Mesenchymal stem cell (in vitro differentiated cells and primary cell): ENCODE data around the gene HDGFL2.

Experiments used
- DNase-seq: peaks from one replicate; pipeline ENCODE4 v3.0.0-alpha.2; 2013
- H2AFZ ChIP-seq: one replicate; pipeline ENCODE4 v1.6.1; 2013; ENCODE audit warnings: low read depth, mild to moderate bottlenecking, control low read depth, inconsistent platforms, low read length, moderate library complexity
- H2AK5ac ChIP-seq: 2 replicates; pipeline ENCODE4 v1.6.1; 2013; ENCODE audit warnings: low read length, moderate library complexity, mild to moderate bottlenecking, inconsistent platforms; ENCODE audit not compliant: severe bottlenecking
- H2BK120ac ChIP-seq: one replicate; pipeline ENCODE4 v1.6.1; 2013; ENCODE audit warnings: low read depth, mild to moderate bottlenecking, inconsistent platforms, low read length, moderate library complexity
- H2BK12ac ChIP-seq, 2 experiments: one replicate each; pipeline ENCODE4 v1.6.1; 2013; ENCODE audit warnings: inconsistent platforms in 2 of 2, low read length in 2 of 2, mild to moderate bottlenecking in 2 of 2, moderate library complexity in 2 of 2, control low read depth in 1 of 2
- H2BK15ac ChIP-seq: one replicate; pipeline ENCODE4 v1.6.1; 2013; ENCODE audit warnings: mild to moderate bottlenecking, low read depth, inconsistent platforms; ENCODE audit not compliant: poor library complexity, severe bottlenecking
- H2BK5ac ChIP-seq: 2 replicates; pipeline ENCODE4 v1.6.1; 2013; ENCODE audit warnings: low read depth, mild to moderate bottlenecking, low read length, control low read depth, inconsistent platforms; ENCODE audit not compliant: poor library complexity, severe bottlenecking
- H3K14ac ChIP-seq, 2 experiments: one replicate each; pipeline ENCODE4 v1.6.1; 2013; ENCODE audit warnings: inconsistent platforms in 2 of 2, low read length in 2 of 2, control low read depth in 1 of 2, mild to moderate bottlenecking in 1 of 2, moderate library complexity in 1 of 2
- H3K18ac ChIP-seq, 2 experiments: one replicate each; pipeline ENCODE4 v1.6.1; 2013; ENCODE audit warnings: inconsistent platforms in 2 of 2, low read length in 2 of 2, control low read depth in 1 of 2, low read depth in 1 of 2, mild to moderate bottlenecking in 1 of 2
- H3K23ac ChIP-seq, 2 experiments: one replicate each; pipeline ENCODE4 v1.6.1; 2013; ENCODE audit warnings: inconsistent platforms in 2 of 2, low read length in 2 of 2, mild to moderate bottlenecking in 2 of 2, moderate library complexity in 2 of 2, control low read depth in 1 of 2
- H3K27ac ChIP-seq: 2 replicates; pipeline ENCODE4 v1.5.1; 2013; ENCODE audit warnings: mild to moderate bottlenecking, moderate library complexity, low read length, control low read depth, inconsistent platforms; ENCODE audit not compliant: poor library complexity, severe bottlenecking
- H3K27me3 ChIP-seq, 2 experiments: 2 replicates each; pipeline versions ENCODE4 v1.6.1 to v1.7.0; 2013; ENCODE audit warnings: low read length in 2 of 2, mild to moderate bottlenecking in 2 of 2, moderate library complexity in 2 of 2, control low read depth in 1 of 2, inconsistent platforms in 1 of 2; ENCODE audit not compliant: control insufficient read depth in 1 of 2, insufficient read depth in 1 of 2
- H3K36me3 ChIP-seq, 2 experiments: 2 replicates each; pipeline versions ENCODE4 v1.6.1 to v1.7.0; 2013; ENCODE audit warnings: low read length in 2 of 2, control low read depth in 1 of 2, inconsistent platforms in 1 of 2, low read depth in 1 of 2, mild to moderate bottlenecking in 1 of 2; ENCODE audit not compliant: insufficient read depth in 2 of 2, control insufficient read depth in 1 of 2
- H3K4ac ChIP-seq, 2 experiments: one replicate each; pipeline ENCODE4 v1.6.1; 2013; ENCODE audit warnings: inconsistent platforms in 2 of 2, low read length in 2 of 2, mild to moderate bottlenecking in 2 of 2, moderate library complexity in 2 of 2, control low read depth in 1 of 2, low read depth in 1 of 2
- H3K4me1 ChIP-seq: 2 replicates; pipeline ENCODE4 v1.6.1; 2013; ENCODE audit warnings: low read depth, low read length, control low read depth; ENCODE audit not compliant: control insufficient read depth, insufficient read depth
- H3K4me2 ChIP-seq: 2 replicates; pipeline ENCODE4 v1.6.1; 2013; ENCODE audit warnings: low read length, mild to moderate bottlenecking, inconsistent platforms; ENCODE audit not compliant: poor library complexity, severe bottlenecking
- H3K4me3 ChIP-seq, 2 experiments: 2 replicates each; pipeline versions ENCODE4 v1.5.1 to v1.7.0; 2013; ENCODE audit warnings: low read length in 2 of 2, mild to moderate bottlenecking in 2 of 2, control low read depth in 1 of 2, low read depth in 1 of 2; ENCODE audit not compliant: insufficient read depth in 1 of 2
- H3K79me1 ChIP-seq: replicated peaks from 2 replicates; pipeline ENCODE4 v1.6.1; 2013; ENCODE audit warnings: mild to moderate bottlenecking, control low read depth, low read length, inconsistent platforms; ENCODE audit not compliant: poor library complexity, severe bottlenecking
- H3K9ac ChIP-seq: 2 replicates; pipeline ENCODE4 v1.7.0; 2013; ENCODE audit warnings: mild to moderate bottlenecking, low read length, moderate library complexity
- H3K9me3 ChIP-seq: 2 replicates; pipeline ENCODE4 v1.7.0; 2013; ENCODE audit warnings: mild to moderate bottlenecking, low read length; ENCODE audit not compliant: control insufficient read depth
- H4K8ac ChIP-seq: one replicate; pipeline ENCODE4 v1.6.1; 2013; ENCODE audit warnings: inconsistent platforms, mild to moderate bottlenecking, low read length, moderate library complexity
- H4K91ac ChIP-seq: one replicate; pipeline ENCODE4 v1.6.1; 2013; ENCODE audit warnings: mild to moderate bottlenecking, low read length, inconsistent platforms
- WGBS: methylation state at CpG from one replicate; pipeline ENCODE4 v1.1.7; 2013; ENCODE audit warnings: mixed read lengths; 5-methylcytosine and 5-hydroxymethylcytosine counted together

Gene HDGFL2

DNA sequence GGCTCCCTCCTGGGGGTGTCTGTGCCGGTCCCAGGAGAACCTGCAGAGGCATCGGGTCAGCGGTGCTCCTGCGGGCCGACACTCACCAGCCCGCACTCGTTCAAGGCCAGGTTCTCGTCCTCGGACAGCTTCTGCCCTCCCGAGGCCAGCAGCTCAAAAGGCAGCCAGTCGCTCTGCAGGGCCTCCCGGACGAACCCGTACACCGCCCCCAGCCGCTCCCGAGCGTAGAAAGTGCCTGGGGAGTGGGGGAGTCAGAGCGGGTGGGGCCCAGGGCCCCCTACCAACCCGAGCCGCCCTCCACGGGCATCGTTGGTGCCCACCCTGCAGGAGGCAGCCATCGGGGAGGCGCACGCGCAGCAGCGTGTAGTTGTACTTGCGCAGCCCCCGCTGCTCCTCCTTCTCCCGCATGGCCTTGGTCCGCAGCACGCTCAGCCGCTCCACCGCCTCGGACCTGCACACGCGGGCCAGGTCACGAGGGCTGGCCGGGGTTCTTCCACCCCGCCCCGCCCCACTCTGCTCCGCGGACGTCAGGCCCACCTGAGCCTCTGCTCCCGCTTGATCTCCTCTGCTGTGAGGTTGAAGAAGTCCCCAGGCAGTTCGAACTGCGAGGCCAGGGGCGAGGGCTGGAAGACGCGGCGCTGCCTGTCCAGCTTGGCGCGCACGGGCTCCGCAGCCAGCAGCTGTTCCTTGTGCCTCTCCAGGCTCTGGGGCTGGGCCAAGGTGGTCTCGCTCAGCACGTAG lies 26.0 kb upstream of the HDGFL2 start:
- Histone ChIP-seq H3K36me3 (peaks cover 68 to 87% of the 10 kb centered on the region in 2 experiments), H2BK5ac (no peak overlapping the region), H3K27ac (no peak overlapping the region), H2AFZ (no peak overlapping the region), H3K9ac (no peak overlapping the region), H3K4me2 (no peak overlapping the region), H3K4ac (no peak overlapping the region), H2BK120ac (no peak overlapping the region), H3K9me3 (no peaks in the 10 kb centered on the region), H3K79me1 (peaks cover 32% of the 10 kb centered on the region), H4K8ac (no peak overlapping the region), H3K14ac (no peak overlapping the region), H4K91ac (peak overlapping the region; percentile 48), H3K23ac (no peak overlapping the region), H3K4me1 (no peaks in the 10 kb centered on the region), H2AK5ac (no peak overlapping the region), H2BK15ac (no peak overlapping the region), H2BK12ac (no peak overlapping the region), H3K4me3 (no peak overlapping the region), H3K18ac (no peak overlapping the region), H3K27me3 (no peaks in the 10 kb centered on the region)
- 95% methylated on average over 58 of the region's 58 CpGs for WGBS
- DNase-seq = no peak

DNA sequence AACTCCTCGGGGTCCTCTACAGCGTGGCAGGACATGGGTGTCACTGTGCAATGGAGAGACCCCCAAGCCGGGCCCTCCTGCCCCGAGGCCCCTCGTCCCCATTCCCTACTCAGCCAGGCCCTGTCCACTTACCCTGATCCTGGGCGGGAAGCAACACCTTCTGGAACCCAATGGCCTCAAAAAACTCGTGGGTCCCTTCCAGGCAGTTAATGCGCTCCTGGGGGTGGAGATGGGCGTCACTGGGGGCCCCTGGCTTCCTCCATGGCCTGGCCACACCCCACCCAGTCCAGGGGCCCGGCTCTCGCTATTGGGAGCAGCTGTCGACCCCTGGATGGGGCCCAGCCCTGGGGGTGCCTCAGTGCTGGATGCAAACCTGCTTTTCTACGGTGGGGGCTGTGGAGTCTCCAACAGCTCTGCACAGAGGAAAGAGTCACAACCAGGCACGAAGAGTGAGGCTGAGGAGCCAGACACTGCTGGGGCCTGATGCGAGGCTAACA lies 25.3 kb upstream of the HDGFL2 start:
- no peak overlapping the region for H3K9ac ChIP-seq
- no peak overlapping the region for H4K8ac ChIP-seq
- H3K79me1 ChIP-seq = peaks cover 32% of the 10 kb centered on the region
- H2BK5ac ChIP-seq = no peak overlapping the region
- H3K14ac ChIP-seq = no peak overlapping the region
- no peaks in the 10 kb centered on the region for H3K9me3 ChIP-seq
- no peak overlapping the region for H2BK15ac ChIP-seq
- no peak overlapping the region for H2AK5ac ChIP-seq
- no peak overlapping the region for H4K91ac ChIP-seq
- no peak overlapping the region for H3K18ac ChIP-seq
- no peak overlapping the region for H3K23ac ChIP-seq
- no peak overlapping the region for H2AFZ ChIP-seq
- H3K4me2 ChIP-seq = no peak overlapping the region
- no peaks in the 10 kb centered on the region for H3K27me3 ChIP-seq
- H3K4ac ChIP-seq = no peak overlapping the region
- no peak overlapping the region for H3K4me3 ChIP-seq
- peaks cover 74 to 92% of the 10 kb centered on the region in 2 experiments for H3K36me3 ChIP-seq
- DNase-seq = no peak
- H3K4me1 ChIP-seq = no peaks in the 10 kb centered on the region
- no peak overlapping the region for H3K27ac ChIP-seq
- H2BK120ac ChIP-seq = no peak overlapping the region
- WGBS = 92% methylated on average over 15 of the region's 15 CpGs
- no peak overlapping the region for H2BK12ac ChIP-seq

DNA sequence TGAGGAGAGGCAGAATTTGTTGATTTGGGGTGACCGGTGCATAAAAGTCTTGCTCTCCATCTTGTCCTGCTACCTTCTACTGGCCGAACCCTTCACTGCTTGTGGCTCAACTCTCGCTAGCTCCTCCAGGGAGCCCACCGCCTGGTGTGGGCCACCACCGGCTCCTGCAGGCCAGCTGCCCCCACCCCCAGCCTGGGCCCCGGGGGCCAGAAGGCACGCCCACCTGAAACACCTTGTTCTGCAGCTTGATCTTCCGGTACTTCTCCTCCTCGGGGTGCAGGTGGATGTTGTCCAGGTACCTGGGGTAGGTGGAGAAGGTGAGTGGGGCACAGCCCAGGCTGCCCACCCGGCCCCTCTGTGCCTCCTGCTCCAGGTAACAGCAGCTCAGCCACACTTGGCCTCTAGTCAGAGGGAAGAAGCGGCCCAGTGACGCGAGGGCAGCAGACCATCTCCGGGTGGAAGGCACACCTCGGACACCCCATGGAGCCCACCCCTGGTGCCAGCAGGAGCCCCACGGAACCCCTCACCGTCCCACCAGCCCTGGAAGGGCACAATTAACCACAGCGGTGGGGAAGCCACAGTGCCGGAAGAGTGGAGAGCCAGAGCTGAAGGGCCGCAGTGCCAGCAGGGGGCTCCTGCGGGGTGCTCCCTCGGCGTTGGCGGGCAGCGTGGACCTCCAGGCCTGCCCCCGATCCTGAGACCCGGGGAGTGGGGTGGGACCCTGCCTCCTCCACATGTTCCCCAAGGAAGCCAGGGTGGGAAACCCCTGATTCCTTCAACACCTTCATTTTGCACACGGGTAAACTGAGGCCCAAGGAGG lies 24.6 kb upstream of the HDGFL2 start:
- Histone ChIP-seq H4K8ac (no peak overlapping the region), H3K36me3 (peaks cover 82 to 94% of the 10 kb centered on the region in 2 experiments), H3K23ac (no peak overlapping the region), H3K27ac (no peak overlapping the region), H3K9ac (no peak overlapping the region), H3K14ac (no peak overlapping the region), H3K4me1 (no peaks in the 10 kb centered on the region), H2BK120ac (no peak overlapping the region), H3K4me3 (no peak overlapping the region), H3K9me3 (no peaks in the 10 kb centered on the region), H3K4me2 (no peak overlapping the region), H2BK15ac (no peak overlapping the region), H2AK5ac (no peak overlapping the region), H3K4ac (no peak overlapping the region), H2BK12ac (no peak overlapping the region), H3K79me1 (peaks cover 38% of the 10 kb centered on the region), H3K18ac (no peak overlapping the region), H3K27me3 (no peaks in the 10 kb centered on the region), H2AFZ (no peak overlapping the region), H4K91ac (no peak overlapping the region), H2BK5ac (no peak overlapping the region)
- no peak for DNase-seq
- WGBS = 94% methylated on average over 27 of the region's 28 CpGs
